ENCODE measurements around the gene TGFB1.
A peak's percentile ranks its signal among the peaks of the same experiment; 100 is the strongest.

TGFB1 gene

DNA sequence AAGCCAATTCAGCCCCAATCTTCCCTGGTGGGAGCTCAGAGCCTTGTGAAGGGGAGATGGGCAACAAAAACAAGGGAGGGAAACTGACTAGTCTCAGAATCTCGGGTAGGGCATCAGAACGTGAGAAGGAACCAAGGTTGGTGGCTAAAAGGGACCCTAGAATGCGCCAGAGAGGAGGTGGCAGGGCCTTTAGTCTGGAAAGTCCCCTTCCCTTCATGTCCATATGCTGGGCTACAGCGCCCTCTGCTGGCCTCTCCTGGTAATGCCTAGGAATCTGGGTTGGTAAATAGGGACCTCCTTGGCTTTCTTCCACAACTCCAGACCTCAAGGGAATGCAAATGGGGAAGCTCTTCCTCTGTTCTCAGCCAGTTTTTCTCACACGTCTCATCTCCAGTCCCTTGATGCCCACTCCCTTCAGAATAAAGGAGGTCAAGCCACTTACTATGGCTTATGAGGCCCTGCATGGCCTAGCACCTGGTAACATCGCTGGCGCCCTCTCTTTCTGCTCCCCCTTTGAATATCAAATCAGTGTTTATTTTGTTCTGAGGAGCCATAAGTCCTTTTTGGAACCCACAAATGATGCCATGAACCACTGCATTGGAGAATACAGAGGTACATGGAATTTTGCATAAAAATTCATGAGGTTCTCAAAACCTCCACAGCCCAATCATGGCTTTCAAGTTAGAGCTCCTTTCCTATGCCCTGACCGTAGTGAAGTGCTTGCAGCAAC, 45.1 kb downstream of the TGFB1 start:
- TF ChIP-seq, protein P1, sequence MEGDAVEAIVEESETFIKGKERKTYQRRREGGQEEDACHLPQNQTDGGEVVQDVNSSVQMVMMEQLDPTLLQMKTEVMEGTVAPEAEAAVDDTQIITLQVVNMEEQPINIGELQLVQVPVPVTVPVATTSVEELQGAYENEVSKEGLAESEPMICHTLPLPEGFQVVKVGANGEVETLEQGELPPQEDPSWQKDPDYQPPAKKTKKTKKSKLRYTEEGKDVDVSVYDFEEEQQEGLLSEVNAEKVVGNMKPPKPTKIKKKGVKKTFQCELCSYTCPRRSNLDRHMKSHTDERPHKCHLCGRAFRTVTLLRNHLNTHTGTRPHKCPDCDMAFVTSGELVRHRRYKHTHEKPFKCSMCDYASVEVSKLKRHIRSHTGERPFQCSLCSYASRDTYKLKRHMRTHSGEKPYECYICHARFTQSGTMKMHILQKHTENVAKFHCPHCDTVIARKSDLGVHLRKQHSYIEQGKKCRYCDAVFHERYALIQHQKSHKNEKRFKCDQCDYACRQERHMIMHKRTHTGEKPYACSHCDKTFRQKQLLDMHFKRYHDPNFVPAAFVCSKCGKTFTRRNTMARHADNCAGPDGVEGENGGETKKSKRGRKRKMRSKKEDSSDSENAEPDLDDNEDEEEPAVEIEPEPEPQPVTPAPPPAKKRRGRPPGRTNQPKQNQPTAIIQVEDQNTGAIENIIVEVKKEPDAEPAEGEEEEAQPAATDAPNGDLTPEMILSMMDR (IDR thresholded peaks at IDR 0.05; ENCODE audit: low read depth, low read length): peak; percentile 96
- peak; percentile 93 to 94 for DNase-seq (ENCODE audit: low read depth in 2 of 2)
- H3K4me3 ChIP-seq (replicated peaks in 1 of 2; ENCODE audit: low read depth in 2 of 2, low read length in 2 of 2): peak overlapping the region in 1 of 2 donors; percentile 80

DNA sequence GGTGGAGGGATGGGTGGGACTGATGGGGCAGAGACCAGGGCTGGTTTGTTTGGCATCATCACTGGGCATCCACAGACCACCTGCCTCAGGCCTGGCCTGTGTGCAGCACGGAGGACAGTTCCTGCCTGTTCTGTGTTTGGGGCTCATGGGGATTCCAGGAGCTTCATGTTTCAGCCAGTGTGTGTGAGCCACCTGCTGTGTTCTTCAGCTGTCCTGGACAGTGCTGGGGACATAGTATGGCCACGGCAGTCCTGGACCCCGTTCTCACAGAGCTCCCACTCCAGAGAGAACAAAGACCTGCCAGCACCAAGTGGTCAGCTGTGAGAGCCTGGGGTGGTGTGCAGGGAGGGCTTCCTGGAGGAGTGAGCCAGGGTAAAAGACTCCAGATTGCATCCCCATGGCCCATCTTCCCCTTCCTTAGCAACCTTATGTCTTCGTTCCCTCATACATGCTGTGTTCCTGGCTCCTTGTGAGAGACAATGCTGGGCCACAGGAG, 45.7 kb downstream of the TGFB1 start:
- DNase-seq (ENCODE audit: low read depth in 2 of 2): no peak
- TF ChIP-seq, protein P1 (IDR thresholded peaks at IDR 0.05; ENCODE audit: low read depth, low read length): no peak
- H3K4me3 ChIP-seq (replicated peaks in 1 of 2; ENCODE audit: low read depth in 2 of 2, low read length in 2 of 2): no peak overlapping the region

DNA sequence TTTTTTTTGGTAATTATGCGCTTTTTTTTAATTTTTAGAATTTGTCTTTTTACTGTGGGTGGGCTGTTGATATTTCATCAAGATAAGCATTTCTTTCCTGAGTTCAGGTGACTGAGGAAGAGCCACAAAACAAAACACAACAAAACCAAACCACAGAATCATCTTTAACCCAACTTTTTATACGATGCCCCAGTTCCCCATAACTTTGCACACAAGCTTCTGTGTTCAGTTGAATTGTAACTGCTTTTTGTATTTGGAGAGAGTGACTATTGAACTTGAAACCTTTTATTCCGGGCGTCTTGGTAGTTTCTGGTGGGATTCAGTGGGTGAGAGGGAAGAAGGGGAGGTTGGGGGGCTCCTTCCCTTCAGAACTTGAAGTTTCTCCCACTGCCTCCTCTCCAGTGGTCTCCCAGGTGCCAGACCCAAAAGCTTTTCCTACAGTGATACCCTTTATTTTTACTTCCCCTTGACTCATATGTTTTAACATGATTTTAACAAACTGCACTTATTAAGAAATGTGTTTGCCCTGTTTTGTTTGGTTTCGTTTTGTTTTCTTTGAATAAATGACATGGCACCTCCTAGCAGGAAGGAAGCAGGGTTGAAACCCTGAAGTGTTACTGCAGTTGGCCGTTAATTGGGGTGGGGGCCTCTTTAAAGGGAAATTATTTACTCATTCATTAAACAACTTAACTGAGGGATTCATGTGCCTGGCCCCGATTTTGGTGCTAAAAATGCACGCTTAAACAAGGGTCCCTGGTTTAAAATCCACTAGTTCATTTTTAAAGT, 46.4 kb downstream of the TGFB1 start:
- no peak for DNase-seq (ENCODE audit: low read depth in 2 of 2)
- TF ChIP-seq, protein P1 (IDR thresholded peaks at IDR 0.05; ENCODE audit: low read depth, low read length): no peak
- no peak overlapping the region for H3K4me3 ChIP-seq (replicated peaks in 1 of 2; ENCODE audit: low read depth in 2 of 2, low read length in 2 of 2)

DNA sequence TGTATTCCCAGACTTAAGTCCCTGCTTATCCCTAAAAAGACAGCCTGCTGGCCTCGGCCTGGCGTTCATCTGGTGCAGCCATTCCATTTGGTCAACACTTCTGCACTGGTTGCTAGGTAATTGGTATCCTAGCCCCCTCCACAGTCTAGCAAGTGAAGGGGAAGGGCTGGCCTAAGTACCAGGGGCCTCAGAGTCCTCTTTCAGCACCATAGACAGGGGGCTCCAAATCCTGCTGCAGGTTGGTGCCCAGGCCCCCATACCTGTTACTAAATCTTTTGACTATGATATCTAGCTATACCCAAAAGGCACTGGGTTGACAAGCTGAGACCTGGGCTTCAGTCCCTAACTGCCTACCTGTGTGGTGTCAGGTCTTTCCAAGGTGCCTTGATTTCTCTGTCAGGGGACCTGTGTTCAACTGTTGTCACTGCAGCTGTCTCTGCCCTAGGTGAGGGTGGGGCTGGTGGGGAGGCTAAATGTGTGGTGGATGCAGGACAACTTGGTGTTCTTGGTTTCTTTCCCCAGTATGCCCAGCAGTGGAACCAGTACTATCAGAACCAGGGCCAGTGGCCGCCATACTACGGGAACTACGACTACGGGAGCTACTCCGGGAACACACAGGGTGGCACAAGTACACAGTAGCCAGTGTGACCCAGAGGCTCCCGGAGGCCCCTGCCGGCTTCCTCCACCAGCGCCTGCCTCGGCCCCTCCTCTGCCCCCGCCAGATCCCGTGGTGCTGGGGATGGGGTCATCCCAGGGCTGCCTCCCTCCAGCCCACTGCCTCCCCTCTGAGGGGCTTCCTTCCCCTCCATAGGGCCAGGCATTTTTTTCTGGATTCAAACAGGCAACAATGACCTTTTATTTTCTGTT, 47.6 kb downstream of the TGFB1 start:
- no peak overlapping the region for H3K4me3 ChIP-seq (replicated peaks in 1 of 2; ENCODE audit: low read depth in 2 of 2, low read length in 2 of 2)
- TF ChIP-seq, protein P1 (IDR thresholded peaks at IDR 0.05; ENCODE audit: low read depth, low read length): no peak
- DNase-seq (ENCODE audit: low read depth in 2 of 2): no peak

DNA sequence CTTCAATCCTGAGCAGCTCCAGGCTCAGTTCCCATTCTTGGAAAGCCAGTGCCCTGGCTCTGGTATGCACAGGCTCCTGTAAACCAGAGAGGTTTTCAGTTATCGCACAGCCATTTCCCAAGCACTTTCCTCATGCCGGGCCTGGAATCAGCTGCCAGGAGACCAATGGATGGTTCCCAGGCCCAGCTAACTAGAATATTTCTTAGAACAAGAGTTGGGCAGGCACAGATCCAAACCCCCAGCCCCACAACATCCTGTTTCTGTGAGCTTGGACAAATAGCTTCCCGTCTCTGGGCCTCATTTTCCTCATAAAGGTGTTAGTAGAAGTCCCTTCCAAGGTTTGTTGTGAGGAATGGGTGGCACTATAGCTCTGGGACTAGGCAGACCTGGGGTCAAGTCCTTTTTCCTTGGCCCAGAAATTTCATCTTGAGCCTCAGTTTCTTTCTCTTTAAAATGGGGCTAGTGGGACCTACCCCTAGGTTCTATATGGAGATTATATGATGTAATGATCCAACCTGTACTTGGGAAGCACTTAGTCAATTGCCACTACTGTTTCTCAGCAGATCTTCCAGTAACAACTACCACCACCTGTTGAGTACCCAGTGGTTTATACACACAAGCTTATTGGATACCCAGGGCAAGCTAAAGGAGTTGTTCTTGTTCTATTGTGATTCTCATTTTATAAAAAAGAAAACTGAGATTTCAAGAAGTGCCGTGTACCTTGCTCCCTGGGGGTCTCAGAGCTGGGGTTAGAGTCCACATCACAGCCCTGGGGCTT, 48.8 kb downstream of the TGFB1 start:
- DNase-seq (ENCODE audit: low read depth in 2 of 2): no peak
- H3K4me3 ChIP-seq (replicated peaks in 1 of 2; ENCODE audit: low read depth in 2 of 2, low read length in 2 of 2): no peak overlapping the region
- TF ChIP-seq, protein P1 (IDR thresholded peaks at IDR 0.05; ENCODE audit: low read depth, low read length): no peak

DNA sequence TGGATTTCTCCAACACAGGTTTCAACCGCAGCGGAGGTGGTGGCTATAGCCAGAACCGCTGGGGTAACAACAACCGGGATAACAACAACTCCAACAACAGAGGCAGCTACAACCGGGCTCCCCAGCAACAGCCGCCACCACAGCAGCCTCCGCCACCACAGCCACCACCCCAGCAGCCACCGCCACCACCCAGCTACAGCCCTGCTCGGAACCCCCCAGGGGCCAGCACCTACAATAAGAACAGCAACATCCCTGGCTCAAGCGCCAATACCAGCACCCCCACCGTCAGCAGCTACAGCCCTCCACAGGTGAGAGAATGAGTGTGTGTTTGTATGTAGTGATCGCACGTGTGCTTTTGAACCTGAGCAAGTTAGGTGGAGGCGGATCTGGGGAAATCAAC, 49.8 kb downstream of the TGFB1 start:
- no peak overlapping the region for H3K4me3 ChIP-seq (replicated peaks in 1 of 2; ENCODE audit: low read depth in 2 of 2, low read length in 2 of 2)
- TF ChIP-seq, protein P1 (IDR thresholded peaks at IDR 0.05; ENCODE audit: low read depth, low read length): no peak
- DNase-seq (ENCODE audit: low read depth in 2 of 2): no peak
